GM12873 (cell line): ENCODE results near the gene TPRG1.
A peak's percentile ranks its signal among the peaks of the same experiment; 100 is the strongest.

Experiments used
- TF ChIP-seq, protein P1 (sequence below): IDR thresholded peaks from 2 replicates; pipeline ENCODE4 v1.5.1; 2012; ENCODE audit warnings: low read depth, mild to moderate bottlenecking, moderate library complexity, low read length, control low read depth; ENCODE audit not compliant: insufficient read depth; ENCODE audit errors: missing control alignments

Gene TPRG1

DNA sequence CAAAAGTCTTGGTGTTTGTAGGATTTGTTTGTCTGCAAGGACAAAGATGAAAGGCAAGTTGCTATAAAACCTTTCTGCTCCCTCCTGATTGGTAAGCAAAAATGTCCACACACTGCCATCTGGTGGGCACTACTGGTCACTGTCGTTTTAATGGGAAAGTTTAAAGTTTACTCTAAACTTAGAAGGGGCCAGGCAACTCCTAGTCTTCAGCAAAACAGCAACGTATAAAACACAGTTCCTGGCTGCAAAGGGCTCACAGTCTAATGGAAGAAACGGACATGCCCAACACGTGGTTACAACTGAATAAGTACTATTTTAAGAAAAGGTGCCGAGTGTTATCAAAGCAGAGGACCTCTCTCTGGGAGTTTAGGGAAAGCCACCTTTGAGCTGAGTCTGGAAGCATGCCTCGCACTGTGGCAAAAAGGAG lies 23.7 kb upstream of the TPRG1 start:
- TF ChIP-seq, protein P1, sequence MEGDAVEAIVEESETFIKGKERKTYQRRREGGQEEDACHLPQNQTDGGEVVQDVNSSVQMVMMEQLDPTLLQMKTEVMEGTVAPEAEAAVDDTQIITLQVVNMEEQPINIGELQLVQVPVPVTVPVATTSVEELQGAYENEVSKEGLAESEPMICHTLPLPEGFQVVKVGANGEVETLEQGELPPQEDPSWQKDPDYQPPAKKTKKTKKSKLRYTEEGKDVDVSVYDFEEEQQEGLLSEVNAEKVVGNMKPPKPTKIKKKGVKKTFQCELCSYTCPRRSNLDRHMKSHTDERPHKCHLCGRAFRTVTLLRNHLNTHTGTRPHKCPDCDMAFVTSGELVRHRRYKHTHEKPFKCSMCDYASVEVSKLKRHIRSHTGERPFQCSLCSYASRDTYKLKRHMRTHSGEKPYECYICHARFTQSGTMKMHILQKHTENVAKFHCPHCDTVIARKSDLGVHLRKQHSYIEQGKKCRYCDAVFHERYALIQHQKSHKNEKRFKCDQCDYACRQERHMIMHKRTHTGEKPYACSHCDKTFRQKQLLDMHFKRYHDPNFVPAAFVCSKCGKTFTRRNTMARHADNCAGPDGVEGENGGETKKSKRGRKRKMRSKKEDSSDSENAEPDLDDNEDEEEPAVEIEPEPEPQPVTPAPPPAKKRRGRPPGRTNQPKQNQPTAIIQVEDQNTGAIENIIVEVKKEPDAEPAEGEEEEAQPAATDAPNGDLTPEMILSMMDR, result peak; percentile 73

DNA sequence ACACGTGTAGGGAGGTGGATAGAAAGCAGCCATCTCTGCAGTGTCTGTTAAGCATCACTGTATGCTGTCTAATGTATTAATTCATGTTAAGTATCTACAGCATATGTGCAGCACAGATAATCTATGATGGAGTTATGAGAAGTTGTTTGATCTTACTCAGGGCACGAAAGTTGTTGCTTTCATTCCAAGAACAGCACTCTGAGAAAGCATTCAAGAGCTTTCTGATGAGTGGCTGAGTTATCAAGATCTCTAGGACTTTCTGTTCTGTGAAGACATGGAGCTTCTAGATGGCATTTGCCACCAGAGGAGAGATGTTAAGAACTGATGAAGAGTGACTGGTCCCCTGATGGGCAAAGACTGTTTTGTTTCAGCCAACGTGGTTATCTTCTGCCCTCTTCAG lies 22.6 kb upstream of the TPRG1 start:
- TF ChIP-seq, protein P1, result no peak

DNA sequence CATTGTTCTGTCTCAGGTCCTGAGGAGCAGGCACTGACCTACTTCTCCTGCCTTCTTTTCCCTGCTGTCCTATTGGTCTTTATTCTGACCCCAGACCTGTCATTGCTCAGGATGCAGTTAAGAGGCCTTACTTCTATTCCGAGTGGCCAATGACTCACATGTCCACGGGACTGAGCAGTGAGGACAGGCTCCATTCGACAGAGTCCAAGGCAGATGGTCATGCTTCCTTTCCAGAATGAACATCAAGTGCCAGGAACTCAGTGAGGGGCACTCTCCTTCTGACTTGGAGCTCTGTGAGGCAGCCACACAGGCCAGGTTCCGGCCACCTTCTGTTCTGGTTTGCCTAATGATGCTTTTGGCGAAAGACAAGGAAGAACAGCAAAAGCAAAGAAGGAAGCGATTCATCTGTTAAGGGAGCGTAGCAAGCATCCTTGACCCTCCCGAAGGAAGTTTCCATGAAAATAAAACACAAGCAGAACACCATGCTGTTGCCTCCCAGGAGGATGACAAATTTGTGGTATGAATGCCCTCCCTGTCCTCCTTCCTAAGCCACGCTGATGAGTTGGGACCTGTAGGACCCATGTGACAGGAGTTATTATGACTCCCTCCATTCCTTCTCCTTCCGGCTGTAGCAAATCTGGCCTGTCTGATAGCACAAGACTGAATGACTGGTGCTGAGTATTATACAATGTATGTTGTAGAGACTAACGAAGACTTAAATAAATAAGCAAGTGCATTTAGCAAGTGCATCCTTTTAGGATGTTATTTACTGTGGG lies 14.4 kb upstream of the TPRG1 start:
- TF ChIP-seq, protein P1, result no peak

DNA sequence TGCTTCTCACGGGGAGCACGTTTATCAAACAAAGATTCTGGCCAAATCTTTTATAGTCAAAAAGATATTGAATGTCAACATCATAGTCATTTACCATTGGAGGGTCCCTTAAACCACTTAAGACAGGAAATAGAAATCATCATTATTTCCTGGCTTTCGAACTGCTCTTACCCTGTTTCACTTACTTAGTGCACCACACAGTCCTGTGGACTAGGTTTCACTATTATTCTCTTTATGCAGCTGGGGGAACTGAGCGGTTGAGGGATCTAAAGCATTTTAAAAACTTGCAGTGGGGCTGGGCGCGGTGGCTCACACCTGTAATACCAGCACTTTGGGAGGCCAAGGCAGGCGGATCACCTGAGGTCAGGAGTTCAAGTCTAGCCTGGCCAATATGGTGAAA lies 13.7 kb upstream of the TPRG1 start:
- TF ChIP-seq, protein P1, result no peak

DNA sequence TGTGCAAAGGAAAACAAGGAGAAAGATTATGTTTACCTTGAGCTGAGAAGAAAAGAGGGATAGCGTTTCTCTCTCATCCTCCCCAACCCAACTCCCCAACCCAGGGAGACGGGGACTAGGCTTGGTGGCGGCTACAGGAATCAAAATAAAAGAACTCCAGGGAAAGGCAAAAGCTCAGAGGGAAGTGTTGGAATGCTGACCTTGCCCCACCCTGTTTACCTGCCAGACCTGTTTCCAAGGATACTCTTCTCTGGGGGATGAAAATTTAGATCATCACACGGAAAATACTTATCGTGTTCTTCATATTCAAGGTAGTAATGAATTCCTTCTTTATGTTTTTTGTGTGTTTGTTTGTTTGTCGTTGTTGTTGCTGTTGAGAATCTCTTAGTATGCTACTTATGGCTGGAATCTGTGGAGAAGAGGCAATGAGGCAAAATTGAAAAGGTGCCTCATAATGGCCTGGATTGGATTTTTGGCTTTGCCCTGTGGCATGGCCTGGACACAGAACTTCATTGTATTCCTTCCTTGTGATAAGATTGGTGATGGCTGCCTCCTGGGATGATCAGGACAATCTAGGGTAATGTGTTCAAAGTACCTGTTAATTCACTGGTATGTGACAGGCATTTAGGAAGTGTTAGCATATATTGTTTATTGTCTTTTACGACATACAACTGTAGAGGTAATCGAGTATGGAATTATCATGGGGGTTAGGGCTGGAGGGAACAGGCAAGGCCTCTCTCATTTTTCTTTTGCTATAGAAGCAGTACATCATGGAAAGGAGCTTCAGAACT lies 11.1 kb upstream of the TPRG1 start:
- TF ChIP-seq, protein P1, result no peak

DNA sequence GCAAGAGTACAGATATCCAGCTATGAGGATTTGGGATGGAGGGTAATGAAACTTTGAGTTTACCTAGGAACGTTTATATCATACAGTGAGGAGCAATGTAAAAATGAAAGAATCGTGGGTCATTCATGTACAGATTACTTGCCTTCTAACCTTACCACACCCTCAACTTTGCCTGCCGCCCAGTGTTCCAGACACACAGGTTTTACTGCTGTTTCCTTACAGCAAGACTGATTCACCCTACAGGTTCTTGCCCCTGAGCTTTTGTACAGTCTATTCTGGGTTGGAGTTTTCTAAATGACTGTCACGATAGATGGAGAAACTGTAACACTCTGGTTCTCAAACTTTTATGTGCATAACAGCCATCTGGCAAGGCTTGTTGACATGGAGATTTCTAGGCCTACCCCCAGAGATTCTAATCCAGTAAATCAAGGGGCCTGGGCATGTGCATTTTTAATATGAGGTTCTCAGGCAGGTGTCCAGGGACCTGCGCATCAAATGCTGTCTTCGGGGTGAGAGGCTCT lies 6.6 kb upstream of the TPRG1 start:
- TF ChIP-seq, protein P1, result no peak

DNA sequence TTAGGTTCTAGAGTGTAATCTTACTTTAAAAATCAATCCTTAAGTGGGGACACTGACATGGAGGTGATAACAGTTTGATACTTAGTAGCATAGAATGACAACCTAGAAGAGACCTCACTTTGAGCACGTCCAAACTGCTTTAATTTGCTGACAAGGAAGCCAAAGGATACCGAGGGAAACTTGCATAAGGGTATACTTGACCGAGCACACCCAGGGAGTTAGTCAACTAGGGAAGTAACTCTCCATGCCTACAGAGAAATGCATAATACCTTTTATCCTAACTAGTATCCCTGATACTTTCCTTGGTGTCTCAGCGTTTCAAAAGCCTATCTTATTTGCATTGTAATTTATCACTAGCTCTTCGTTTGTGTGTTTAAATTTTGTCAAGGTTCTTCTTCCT lies 5.5 kb upstream of the TPRG1 start:
- TF ChIP-seq, protein P1, result no peak
